Activated naive CD8-positive, alpha-beta T cell treated with anti-CD3 and anti-CD28 coated beads, Interleukin-2, amount 50 U/mL, for 24 hours (primary cell): ENCODE measurements around the gene PCYT2.
"Not testable (repeated sequence)": the region's sequence is repeated elsewhere in the genome, so short reads cannot be mapped to it uniquely, and the experiment has no call there.

Experiments used
- ATAC-seq: fragments of 150-1000 bp; cut with Tn5 transposase; one replicate; pipeline ENCODE4 v1.10.0; 2021
- DNase-seq: peaks from one replicate; pipeline ENCODE4 v3.0.0; 2021
- H3K27ac Mint-ChIP-seq: one replicate; pipeline ENCODE4 v1.8.0; 2021; ENCODE audit warnings: mild to moderate bottlenecking, mixed read lengths
- H3K27me3 Mint-ChIP-seq: one replicate; pipeline ENCODE4 v1.8.0; 2021; ENCODE audit warnings: mixed read lengths
- H3K36me3 Mint-ChIP-seq: one replicate; pipeline ENCODE4 v1.8.0; 2021; ENCODE audit warnings: low read depth, mixed read lengths
- H3K4me1 Mint-ChIP-seq: one replicate; pipeline ENCODE4 v1.8.0; 2021; ENCODE audit warnings: mixed read lengths
- H3K4me3 Mint-ChIP-seq: one replicate; pipeline ENCODE4 v1.8.0; 2021; ENCODE audit warnings: mild to moderate bottlenecking, moderate library complexity, mixed read lengths
- H3K9me3 Mint-ChIP-seq: one replicate; pipeline ENCODE4 v1.8.0; 2021; ENCODE audit warnings: mixed read lengths

The PCYT2 gene

DNA sequence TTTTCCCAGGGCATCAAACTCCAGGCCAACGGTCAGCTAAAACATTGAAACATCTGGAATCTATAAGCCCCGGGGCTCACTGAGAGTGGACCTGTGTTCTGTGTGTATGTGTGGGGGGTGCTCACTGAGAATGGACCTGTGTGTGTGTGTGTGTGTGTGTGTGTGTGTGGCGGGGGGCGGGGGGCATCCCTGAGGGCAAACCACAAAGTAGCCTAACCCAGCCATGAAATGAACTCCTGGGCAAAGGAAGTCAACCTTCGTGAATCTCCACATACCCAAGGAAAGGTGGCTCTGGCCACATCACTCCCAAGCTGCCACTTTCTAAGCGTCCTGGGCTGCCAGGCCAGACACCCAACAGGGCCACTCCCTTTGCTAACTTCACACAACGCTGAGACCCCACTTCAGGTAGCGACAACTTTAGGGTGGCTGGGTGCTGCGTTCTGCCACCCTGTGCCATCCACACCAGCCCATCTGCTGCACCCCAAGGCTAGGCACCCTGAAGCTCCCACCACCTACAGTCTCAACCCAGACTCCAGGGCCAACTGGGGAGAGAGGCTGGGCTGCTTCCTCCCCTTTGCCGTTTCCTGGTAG, 14.8 kb upstream of the PCYT2 start:
- ATAC-seq (no peak), DNase-seq (no peak)
- Mint-ChIP-seq H3K9me3 (no peaks in the 10 kb centered on the region), H3K4me1 (peaks cover 27% of the 10 kb centered on the region), H3K27me3 (peaks cover 4% of the 10 kb centered on the region), H3K36me3 (peaks cover 3% of the 10 kb centered on the region), H3K4me3 (peak overlapping the region; percentile 83), H3K27ac (peak overlapping the region; percentile 79)

DNA sequence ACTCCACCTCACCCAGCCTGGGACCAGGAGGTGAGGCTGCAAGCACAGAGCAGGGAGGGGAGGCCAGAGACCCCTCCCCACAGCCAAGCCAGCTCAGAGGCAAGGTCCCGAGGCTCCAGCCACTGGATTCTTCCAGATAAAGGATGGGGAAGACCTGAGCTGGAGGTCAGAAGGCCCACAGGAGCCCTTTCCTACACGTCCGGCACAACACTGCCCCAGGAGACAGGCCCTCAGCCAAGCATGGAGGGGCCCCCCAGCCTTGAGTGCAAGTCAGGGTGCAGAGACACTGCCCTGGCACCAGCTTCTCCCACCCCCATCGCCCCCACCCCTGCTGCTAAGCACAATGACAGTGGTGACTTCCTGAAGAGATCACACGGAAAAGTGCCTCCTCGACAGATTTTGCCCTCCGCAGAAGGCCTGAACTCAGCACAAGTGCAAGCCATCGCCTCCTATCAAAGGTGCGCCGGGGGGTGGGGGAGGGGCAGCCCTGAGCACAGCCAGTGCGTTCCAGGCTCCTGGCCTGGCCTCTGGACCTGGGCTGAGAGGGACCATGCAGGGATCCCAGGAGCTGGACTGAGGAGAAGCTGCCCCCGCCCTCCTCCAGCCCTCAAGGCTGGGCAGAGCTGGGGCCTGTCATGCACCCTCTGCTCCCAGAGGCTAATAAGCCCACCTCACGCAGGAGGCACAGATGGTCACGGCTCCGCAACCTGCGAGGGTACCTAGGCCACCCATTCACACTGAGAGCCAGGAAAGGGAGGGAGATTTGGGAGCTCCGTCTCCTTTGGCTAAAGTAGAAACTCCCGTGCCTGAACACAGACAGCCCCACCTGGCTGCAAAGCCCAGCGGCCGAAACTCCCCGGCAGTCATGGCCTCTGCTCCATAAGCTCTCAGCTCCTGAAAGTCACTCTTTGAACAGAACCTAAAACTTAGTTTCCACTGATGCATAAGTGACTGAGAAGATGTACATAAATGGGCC, 13.6 kb upstream of the PCYT2 start:
- DNase-seq (no peak), ATAC-seq (no peak)
- H3K36me3 Mint-ChIP-seq: peaks cover 3% of the 10 kb centered on the region

DNA sequence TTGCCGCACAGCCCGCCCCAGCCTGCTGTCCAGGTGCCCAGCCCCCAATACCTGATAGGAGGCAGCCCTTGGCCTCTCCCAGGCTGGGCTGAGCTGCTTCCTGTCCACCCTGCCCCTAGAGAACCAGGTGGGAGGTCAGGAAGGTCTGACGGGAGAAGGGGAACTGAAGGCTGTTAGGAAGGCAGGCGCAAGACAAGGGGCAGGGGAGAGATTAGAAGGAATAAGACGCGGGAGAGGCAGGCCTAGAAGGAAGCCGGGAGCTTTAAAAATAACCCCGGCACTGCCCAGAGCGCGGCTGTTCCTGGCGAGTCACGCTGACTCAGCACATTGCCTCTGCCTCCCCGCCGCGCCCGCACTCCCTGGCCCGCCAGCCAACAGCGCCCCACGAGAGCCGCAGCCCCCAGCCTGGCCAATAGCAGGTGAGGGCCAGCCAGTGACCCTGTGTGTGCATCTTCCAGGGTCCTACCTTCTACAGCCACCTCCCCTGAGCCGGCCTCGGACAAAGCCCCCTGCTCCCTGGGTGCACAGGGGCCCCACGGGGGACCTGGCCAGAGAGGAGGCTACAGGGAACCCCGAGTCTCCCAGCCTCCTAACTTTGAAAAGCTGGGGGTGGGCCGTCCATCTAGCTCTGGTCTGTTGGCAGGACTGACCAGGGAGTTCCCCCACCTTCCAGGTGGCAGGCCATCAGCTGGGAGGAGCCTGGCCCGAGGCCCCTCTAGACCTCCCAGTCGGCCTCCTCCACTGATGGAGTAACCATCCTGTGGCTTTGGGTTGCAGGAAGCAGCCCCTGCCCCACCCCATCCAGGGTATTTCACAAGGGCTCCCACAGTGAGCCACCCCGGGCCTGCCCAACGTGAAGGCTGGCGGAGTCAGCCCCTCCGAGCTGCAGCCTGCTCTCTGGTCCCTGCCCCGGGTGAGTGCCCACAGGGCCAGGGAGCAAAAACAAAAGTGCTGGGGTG, 12.4 kb upstream of the PCYT2 start:
- ATAC-seq (no peak), DNase-seq (no peak)
- Mint-ChIP-seq H3K27ac (no peak overlapping the region), H3K9me3 (no peaks in the 10 kb centered on the region), H3K36me3 (peaks cover 3% of the 10 kb centered on the region), H3K4me3 (no peak overlapping the region), H3K27me3 (no peaks in the 10 kb centered on the region), H3K4me1 (peaks cover 22% of the 10 kb centered on the region)

More for the DNA sequence above, 13.6 kb upstream of the PCYT2 start:
- peaks cover 4% of the 10 kb centered on the region for H3K27me3 Mint-ChIP-seq
- H3K9me3 Mint-ChIP-seq: no peaks in the 10 kb centered on the region
- peaks cover 22% of the 10 kb centered on the region for H3K4me1 Mint-ChIP-seq
- H3K27ac Mint-ChIP-seq: no peak overlapping the region
- H3K4me3 Mint-ChIP-seq: peak overlapping the region; percentile 32

DNA sequence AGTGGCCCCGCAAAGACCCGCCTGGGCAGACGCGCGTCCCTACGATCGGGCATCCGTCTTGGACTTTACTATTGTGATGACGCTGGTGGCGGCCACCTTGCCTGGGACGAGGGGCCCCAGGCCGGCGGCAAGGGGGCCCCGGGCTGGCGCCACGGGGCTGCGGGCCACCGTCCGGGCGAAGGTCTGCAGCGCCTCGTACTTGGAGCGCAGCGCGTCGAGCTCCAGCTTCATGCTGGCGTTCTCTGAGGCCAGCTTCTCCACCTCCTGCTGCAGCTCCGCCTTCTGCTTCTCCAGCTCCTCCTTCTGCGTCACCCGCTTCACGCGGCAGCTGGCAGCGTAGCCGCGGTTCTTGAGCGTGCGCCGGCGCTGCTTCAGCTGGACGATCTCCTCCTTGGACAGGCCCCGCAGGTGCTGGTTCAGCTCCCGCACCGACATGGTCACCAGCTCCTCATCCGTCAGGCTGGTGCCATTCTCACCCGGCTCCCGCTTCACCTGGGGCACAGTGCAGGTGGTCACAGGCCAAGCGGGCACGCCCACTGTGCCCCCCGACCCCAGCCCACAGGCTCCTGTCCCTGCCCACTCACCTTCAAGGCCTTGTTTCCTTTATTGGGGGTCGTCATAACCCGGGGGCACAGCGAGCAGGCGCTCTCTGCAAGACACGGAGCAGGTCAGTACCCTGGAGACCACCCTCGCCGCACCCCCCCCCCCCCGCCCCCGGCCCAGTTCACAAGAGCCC, 11.5 kb upstream of the PCYT2 start:
- Mint-ChIP-seq H3K4me1 (peaks cover 26% of the 10 kb centered on the region), H3K9me3 (no peaks in the 10 kb centered on the region), H3K27me3 (no peaks in the 10 kb centered on the region), H3K27ac (no peak overlapping the region), H3K36me3 (peaks cover 3% of the 10 kb centered on the region), H3K4me3 (no peak overlapping the region)
- DNase-seq (no peak), ATAC-seq (no peak)

DNA sequence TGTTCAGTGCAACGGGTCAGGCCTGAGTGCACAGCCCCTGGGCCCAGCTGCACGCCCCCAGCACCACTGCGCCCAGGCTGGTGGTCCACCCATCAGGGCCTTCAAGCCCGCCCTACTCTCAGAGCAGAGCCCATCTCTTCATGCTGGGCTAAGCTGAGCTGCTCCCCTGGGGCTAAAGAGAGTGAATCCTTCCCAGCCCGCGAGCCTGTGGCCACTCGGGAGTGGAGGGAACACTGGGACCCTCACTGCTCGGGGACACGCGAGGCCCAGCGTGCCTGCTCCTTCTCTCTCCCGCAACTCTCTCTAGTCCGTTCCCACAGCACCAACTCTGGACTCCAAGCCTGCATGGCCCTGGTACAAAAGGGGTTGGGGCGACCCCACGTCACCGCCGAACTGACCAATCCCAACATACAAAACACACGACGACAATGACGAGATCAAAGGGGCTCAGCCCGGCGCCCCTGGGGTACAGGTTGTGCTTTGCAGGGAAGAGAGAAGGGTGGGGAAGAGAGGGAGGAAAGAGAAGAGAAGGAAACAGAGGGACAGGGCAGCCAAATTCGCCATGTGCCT, 10.9 kb upstream of the PCYT2 start:
- Mint-ChIP-seq H3K4me3 (no peak overlapping the region), H3K9me3 (no peaks in the 10 kb centered on the region), H3K36me3 (peaks cover 3% of the 10 kb centered on the region), H3K4me1 (peaks cover 29% of the 10 kb centered on the region), H3K27me3 (no peaks in the 10 kb centered on the region), H3K27ac (no peak overlapping the region)
- no peak for DNase-seq
- ATAC-seq: no peak

DNA sequence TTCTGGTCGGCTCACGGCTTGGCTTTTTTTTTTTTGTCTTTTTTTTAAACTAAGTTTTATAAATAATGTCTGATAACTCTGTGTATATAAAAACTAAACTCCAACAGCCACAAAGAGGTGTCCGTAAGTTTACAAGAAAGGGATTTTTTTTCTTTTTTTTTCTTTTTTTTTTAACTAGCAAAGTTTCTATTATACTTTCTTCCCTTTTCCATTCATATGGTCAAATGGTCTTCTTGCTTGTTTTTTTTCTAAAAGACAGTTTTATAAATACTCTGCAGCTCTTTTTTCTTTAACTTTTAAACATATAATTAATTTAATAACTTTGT, 10.3 kb upstream of the PCYT2 start:
- peaks cover 3% of the 10 kb centered on the region for H3K36me3 Mint-ChIP-seq
- ATAC-seq: no peak
- H3K27ac Mint-ChIP-seq: no peak overlapping the region
- H3K4me1 Mint-ChIP-seq: peaks cover 31% of the 10 kb centered on the region
- no peaks in the 10 kb centered on the region for H3K9me3 Mint-ChIP-seq
- DNase-seq: no peak
- no peaks in the 10 kb centered on the region for H3K27me3 Mint-ChIP-seq
- no peak overlapping the region for H3K4me3 Mint-ChIP-seq

DNA sequence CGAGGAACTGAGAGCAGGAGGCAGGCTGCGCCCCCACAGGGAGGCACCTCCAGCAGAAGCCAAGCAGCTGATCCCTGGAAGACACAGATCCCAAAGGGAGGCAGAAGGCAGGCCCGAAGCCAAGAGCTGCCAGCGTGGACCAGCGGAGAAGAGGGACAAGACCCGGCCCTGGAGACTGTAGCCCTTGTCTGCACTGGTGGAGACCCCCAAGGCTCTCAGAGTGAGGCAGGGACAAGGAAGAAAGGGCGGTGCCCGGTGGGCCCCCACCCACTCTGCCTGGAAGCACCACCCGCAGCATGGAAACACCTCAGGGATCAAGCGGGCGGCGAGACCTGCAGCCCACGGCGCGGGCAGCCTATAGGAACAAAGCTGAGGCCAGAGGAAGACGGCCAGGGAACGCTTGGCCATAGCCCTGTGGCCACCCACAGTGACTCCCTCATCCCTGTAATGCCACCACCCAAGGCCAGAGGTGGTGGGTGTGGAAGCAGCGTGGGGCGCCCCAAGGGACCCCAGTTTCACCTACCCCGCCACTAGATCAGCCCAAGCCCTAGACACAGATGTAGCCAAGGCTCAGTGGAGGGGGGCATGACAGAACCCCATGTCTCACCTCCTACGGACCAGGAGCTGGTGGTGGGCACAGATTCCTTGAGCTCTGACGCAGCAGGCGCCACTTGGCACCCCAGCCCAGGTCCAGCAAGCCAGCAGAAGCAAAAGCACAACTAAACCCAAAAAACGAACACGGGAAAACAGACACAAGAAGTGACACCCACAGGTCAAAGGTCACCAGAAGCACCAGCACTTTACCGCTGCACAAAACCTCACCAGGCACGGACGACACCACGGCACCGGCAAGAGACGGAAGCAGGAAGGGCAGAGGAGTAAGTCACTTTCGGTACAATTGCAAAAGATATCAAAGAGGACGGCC, 9.7 kb upstream of the PCYT2 start:
- H3K27me3 Mint-ChIP-seq: no peaks in the 10 kb centered on the region
- H3K27ac Mint-ChIP-seq: no peak overlapping the region
- ATAC-seq: no peak
- no peak for DNase-seq
- H3K36me3 Mint-ChIP-seq: peaks cover 4% of the 10 kb centered on the region
- no peak overlapping the region for H3K4me3 Mint-ChIP-seq
- H3K9me3 Mint-ChIP-seq: no peaks in the 10 kb centered on the region
- H3K4me1 Mint-ChIP-seq: peaks cover 27% of the 10 kb centered on the region

DNA sequence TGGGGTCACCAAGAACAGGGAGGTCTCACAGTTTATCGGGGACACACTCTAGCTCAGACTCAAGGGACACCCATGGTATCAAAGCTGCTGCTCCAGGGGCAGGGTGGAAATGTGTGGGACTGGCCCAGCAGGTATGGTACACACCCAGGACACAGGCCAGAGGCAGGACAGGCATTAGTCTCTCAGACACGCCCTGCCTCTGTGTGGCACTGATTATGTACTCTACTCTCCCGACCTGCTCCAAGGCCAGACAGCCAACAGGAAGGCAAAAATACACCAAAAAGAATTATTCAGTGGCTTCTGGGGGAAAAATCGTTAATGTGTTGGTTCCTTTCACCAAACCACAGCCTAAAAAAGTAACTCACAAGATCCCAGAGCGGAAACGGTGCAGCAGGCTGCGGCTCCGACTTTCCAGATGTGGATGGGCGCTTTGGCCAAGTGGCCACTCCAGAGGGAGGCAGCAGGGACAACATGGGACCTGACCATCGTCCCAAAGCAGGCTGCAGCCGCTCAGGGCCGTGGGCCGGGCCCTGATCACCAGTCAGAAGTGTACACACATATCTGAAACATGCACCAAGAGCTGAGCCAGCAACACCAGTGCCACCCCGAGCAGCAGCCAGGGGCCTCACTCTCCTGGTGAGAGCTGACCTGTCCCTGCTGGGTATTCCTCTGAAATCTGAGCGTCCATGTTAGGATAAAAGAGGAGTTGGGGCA, 7.8 kb upstream of the PCYT2 start:
- peaks cover 20% of the 10 kb centered on the region for H3K4me1 Mint-ChIP-seq

DNA sequence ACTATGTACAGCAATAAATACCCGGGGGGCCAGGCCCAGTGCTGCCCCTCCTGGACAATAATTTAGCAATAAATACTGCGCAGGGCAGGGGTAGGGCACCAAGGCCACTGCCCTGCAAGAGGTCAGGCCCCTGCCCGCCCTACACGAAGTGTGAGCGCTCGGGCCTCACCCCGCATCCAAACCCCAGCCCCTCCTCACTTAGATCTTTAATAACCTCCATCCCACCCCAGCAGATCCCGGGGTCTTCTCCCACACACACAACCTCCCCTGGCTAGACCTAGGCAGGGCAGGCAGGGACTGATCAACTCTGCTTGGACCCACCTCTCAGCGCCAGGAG, 7.1 kb upstream of the PCYT2 start:
- Mint-ChIP-seq H3K27ac (peak overlapping the region; percentile 67), H3K4me1 (peaks cover 20% of the 10 kb centered on the region), H3K4me3 (peak overlapping the region; percentile 77), H3K36me3 (peaks cover 11% of the 10 kb centered on the region)
- H3K27me3 Mint-ChIP-seq, DNase-seq, H3K9me3 Mint-ChIP-seq: not testable (repeated sequence)
- peak; percentile 11 for ATAC-seq

More for the DNA sequence above, 7.8 kb upstream of the PCYT2 start:
- Mint-ChIP-seq H3K9me3 (no peaks in the 10 kb centered on the region), H3K4me3 (no peak overlapping the region), H3K36me3 (peaks cover 11% of the 10 kb centered on the region), H3K27ac (no peak overlapping the region), H3K27me3 (no peaks in the 10 kb centered on the region)
- ATAC-seq: no peak
- no peak for DNase-seq

DNA sequence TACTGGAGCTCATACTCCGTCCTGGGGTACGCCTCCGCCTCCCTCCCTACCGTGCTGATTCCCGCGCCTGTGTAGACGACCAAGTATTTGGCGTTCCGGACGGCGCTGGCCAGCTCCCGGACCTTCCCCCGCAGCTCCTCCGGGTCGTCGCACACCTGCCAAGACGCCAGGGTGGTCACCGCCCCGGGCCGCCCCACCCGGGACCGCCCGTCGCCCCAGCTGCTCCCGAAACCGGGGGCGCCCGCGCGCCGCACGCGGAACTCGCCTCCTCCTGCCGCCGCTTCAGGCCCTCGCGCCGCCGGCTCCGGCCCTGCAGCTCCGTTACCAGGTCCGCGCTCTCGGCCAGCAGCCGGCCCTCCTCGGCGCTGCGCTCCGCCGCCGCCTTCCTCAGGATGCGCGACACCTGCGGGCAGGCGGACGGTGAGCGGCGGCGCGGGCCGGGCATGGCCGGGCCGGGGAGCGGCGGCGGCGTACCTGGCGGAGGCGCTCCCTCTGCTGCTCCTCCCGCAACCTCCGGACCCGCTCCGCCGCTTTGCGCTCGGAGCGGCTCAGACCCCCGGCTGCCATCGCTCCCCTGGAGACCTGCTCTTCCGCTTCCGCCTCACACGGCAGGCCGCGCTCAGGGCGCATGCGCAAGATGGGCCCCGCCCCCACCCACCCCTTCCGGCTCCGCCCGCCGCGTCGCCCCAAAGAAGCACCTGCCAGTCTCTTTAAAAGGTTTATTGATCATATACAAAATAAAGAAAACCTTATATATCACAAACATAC, 6.5 kb upstream of the PCYT2 start, which contains the start of gene SIRT7:
Gene SIRT7 (minus strand): TSS at position 612 of the 768 bp plus-strand sequence. CDS start 45 bp downstream, at position 567.
- Mint-ChIP-seq H3K4me3 (peak within 1 kb of the TSS; percentile 77), H3K36me3 (peaks cover 17% of the 10 kb centered on the region), H3K4me1 (peaks cover 20% of the 10 kb centered on the region), H3K27me3 (no peaks in the 10 kb centered on the region), H3K9me3 (no peaks in the 10 kb centered on the region), H3K27ac (peak within 1 kb of the TSS; percentile 69)
- DNase-seq: peak; percentile 83
- ATAC-seq: peak; percentile 75

DNA sequence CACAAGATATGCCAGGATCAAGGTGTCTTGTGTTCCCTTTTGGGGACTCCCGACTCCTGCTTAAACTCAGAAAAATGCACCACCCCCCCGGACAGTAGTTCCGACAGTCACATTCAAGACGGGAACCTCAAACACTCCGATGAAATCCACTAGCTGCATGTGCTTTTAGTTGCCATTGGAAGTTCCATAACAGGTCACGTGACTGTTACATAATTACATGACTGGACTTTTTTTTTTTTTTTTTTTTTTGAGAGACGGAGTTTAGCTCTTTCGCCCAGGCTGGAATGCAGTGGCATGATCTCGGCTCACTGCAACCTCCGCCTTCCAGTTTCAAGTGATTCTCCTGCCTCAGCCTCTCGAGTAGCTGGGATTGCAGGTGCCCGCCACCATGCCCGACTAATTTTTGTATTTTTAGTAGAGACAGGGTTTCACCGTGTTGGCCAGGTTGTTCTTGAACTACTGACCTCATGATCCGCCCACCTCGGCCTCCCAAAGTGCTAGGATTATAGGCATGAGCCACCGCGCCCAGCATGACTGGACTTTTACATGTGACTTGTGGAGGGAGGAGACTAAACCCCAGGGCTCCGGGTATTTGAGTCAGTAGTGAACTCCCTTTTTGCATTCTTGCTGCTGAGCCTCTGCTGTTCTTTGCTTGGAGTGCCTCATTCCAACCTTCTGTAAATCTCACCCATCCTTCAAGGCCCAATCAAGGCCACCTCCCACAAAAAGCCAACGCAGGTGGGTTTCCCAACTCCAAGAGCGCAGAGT, 5.2 kb upstream of the PCYT2 start:
- peaks cover 22% of the 10 kb centered on the region for H3K4me1 Mint-ChIP-seq
- no peaks in the 10 kb centered on the region for H3K9me3 Mint-ChIP-seq
- H3K4me3 Mint-ChIP-seq: peak overlapping the region; percentile 77
- DNase-seq: no peak
- peaks cover 18% of the 10 kb centered on the region for H3K36me3 Mint-ChIP-seq
- no peak for ATAC-seq
- H3K27me3 Mint-ChIP-seq: no peaks in the 10 kb centered on the region
- peak overlapping the region; percentile 69 for H3K27ac Mint-ChIP-seq
